K562 (cell line): ENCODE results near the gene ILKAP. TPM values are rescaled to one million over a fixed set of nuclear protein-coding genes. Genes with fewer than 3 reads are reported as not detected.
A peak's percentile ranks its signal among the peaks of the same experiment; 100 is the strongest.

ENCODE experiments used
- ATF7 ChIP-seq: fragments of 450-650 bp; IDR thresholded peaks from 2 replicates; pipeline ENCODE4 v1.7.1; 2014; ENCODE audit warnings: mild to moderate bottlenecking, moderate library complexity
- CLOCK ChIP-seq: fragments of 250-450 bp; sonication (Bioruptor Pico); IDR thresholded peaks from 2 replicates; pipeline ENCODE4 v1.4.0; 2020; ENCODE audit warnings: mild to moderate bottlenecking, moderate library complexity, borderline replicate concordance
- CREM ChIP-seq: IDR thresholded peaks from 2 replicates; pipeline ENCODE4 v1.6.1; 2014; ENCODE audit warnings: antibody characterized with exemption, low read depth
- E2F3 ChIP-seq: fragments of 250-450 bp; sonication (Bioruptor Pico); IDR thresholded peaks from 2 replicates; pipeline ENCODE4 v1.4.0; 2020; ENCODE audit warnings: mild to moderate bottlenecking
- FOXP4 ChIP-seq: sonication (generic); formaldehyde crosslinking; IDR thresholded peaks from 2 replicates; pipeline ENCODE4 v1.8.0; 2022; ENCODE audit warnings: mild to moderate bottlenecking, missing genetic modification reagents, borderline replicate concordance
- NCOA4 ChIP-seq: fragments of 450-650 bp; IDR thresholded peaks from 2 replicates; pipeline ENCODE4 v1.6.1; 2018; ENCODE audit warnings: mild to moderate bottlenecking; ENCODE audit not compliant: partially characterized antibody
- NR3C1 ChIP-seq: sonication (generic); formaldehyde crosslinking; IDR thresholded peaks from 2 replicates; pipeline ENCODE4 v1.8.1; 2022; ENCODE audit warnings: missing genetic modification reagents
- PML ChIP-seq: IDR thresholded peaks from 2 replicates; pipeline ENCODE4 v1.6.1; 2012; ENCODE audit warnings: low read length, inconsistent platforms
- PTBP1 ChIP-seq: fragments of 200-400 bp; formaldehyde crosslinking; IDR thresholded peaks from 2 replicates; pipeline ENCODE4 v1.6.1; 2017; ENCODE audit warnings: low read depth, low read length
- RBM34 ChIP-seq: fragments of 200-400 bp; formaldehyde crosslinking; IDR thresholded peaks from 2 replicates; pipeline ENCODE4 v1.6.1; 2018; ENCODE audit warnings: low read length, borderline replicate concordance; ENCODE audit not compliant: insufficient read depth
- SPI1 ChIP-seq: IDR thresholded peaks from 2 replicates; pipeline ENCODE4 v1.6.1; 2011; ENCODE audit warnings: low read depth, low read length, control low read depth, borderline replicate concordance
- TBL1XR1 ChIP-seq, 2 experiments: IDR thresholded peaks; 2 replicates each; pipeline ENCODE4 v1.6.1; 2012; ENCODE audit warnings: improper control_type of control experiment in 2 of 2, low read length in 2 of 2, mild to moderate bottlenecking in 1 of 2
- ZNF174 ChIP-seq: fragments of 250-450 bp; sonication (Bioruptor Pico); IDR thresholded peaks from 2 replicates; pipeline ENCODE4 v1.4.0; 2020; ENCODE audit warnings: mild to moderate bottlenecking
- ZNF444 ChIP-seq: fragments of 250-450 bp; sonication (Bioruptor Pico); IDR thresholded peaks from 2 replicates; pipeline ENCODE4 v1.4.0; 2020; ENCODE audit warnings: mild to moderate bottlenecking, moderate library complexity
- ZNF586 ChIP-seq: fragments of 450-650 bp; formaldehyde crosslinking; conservative IDR thresholded peaks from 2 replicates; pipeline ENCODE4 v1.4.0; 2020; ENCODE audit warnings: mild to moderate bottlenecking, moderate library complexity
- ZSCAN29 ChIP-seq: fragments of 450-650 bp; IDR thresholded peaks from 2 replicates; pipeline ENCODE4 v1.6.1; 2017
- polyA plus RNA-seq, 8 experiments: library from polyadenylated mRNA; depleted of rRNA in 4 of 8; stranded (reverse) in 5 of 8; unstranded in 3 of 8; fragments of >200 nt; fragmentation: Nextera tagmentation in 2 of 8; fragmentation: Illumina TruSeq in 1 of 8; extraction: Ambion mirVana in 2 of 8; extraction: Trizol in 1 of 8; gene quantifications; 2 replicates each; pipeline versions ENCODE4 v1.2.1 to v1.2.3, GENCODE V29; 2011 to 2014; ENCODE audit warnings: inconsistent platforms in 1 of 8, missing spikeins in 1 of 8
- total RNA-seq, 7 experiments: library from RNA; depleted of rRNA in 6 of 7; stranded (reverse); fragments of >200 nt in 6 of 7; fragmentation: Illumina TruSeq in 2 of 7; extraction: Trizol in 2 of 7; gene quantifications; 2 replicates each; pipeline versions ENCODE4 v1.2.1 to v1.2.3, GENCODE V29; 2011 to 2021; ENCODE audit warnings: low replicate concordance in 1 of 7
- TF ChIP-seq, protein P1 (sequence below): fragments of 250-450 bp; sonication (Bioruptor Pico); IDR thresholded peaks from 2 replicates; pipeline ENCODE4 v1.8.0; 2021; ENCODE audit warnings: mild to moderate bottlenecking, moderate library complexity
- TF ChIP-seq, protein P2 (sequence below): sonication (generic); formaldehyde crosslinking; IDR thresholded peaks from 2 replicates; pipeline ENCODE4 v1.8.0; 2023; ENCODE audit warnings: missing genetic modification reagents, mild to moderate bottlenecking, borderline replicate concordance

Gene ILKAP
- total and polyA plus RNA-seq, 9 of the 15 experiments (the other 6 are each of a cell fraction or from before 2014, with no cell fraction given), result 3.1 to 43.9 (median 20.7) TPM

- no peak for TF ChIP-seq NR3C1 (CRISPR knock-in tag)
- TF ChIP-seq, protein P1, sequence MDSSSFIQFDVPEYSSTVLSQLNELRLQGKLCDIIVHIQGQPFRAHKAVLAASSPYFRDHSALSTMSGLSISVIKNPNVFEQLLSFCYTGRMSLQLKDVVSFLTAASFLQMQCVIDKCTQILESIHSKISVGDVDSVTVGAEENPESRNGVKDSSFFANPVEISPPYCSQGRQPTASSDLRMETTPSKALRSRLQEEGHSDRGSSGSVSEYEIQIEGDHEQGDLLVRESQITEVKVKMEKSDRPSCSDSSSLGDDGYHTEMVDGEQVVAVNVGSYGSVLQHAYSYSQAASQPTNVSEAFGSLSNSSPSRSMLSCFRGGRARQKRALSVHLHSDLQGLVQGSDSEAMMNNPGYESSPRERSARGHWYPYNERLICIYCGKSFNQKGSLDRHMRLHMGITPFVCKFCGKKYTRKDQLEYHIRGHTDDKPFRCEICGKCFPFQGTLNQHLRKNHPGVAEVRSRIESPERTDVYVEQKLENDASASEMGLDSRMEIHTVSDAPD (CRISPR knock-in tag), result no peak
- TF ChIP-seq CLOCK (CRISPR knock-in tag), result no peak
- TF ChIP-seq E2F3, result peak; percentile 50; the same call in 1 of the 2 replicates
- no peak for TF ChIP-seq PTBP1
- TF ChIP-seq SPI1, result no peak
- no peak for TF ChIP-seq NCOA4
- TF ChIP-seq ZNF586 (CRISPR knock-in tag), result no peak
- TF ChIP-seq CREM, result peak; percentile 41; the same call in 1 of the 2 replicates
- TF ChIP-seq ZSCAN29, result no peak
- TF ChIP-seq ATF7, result no peak
- no peak for TF ChIP-seq ZNF444 (CRISPR knock-in tag)
- TF ChIP-seq, protein P2, sequence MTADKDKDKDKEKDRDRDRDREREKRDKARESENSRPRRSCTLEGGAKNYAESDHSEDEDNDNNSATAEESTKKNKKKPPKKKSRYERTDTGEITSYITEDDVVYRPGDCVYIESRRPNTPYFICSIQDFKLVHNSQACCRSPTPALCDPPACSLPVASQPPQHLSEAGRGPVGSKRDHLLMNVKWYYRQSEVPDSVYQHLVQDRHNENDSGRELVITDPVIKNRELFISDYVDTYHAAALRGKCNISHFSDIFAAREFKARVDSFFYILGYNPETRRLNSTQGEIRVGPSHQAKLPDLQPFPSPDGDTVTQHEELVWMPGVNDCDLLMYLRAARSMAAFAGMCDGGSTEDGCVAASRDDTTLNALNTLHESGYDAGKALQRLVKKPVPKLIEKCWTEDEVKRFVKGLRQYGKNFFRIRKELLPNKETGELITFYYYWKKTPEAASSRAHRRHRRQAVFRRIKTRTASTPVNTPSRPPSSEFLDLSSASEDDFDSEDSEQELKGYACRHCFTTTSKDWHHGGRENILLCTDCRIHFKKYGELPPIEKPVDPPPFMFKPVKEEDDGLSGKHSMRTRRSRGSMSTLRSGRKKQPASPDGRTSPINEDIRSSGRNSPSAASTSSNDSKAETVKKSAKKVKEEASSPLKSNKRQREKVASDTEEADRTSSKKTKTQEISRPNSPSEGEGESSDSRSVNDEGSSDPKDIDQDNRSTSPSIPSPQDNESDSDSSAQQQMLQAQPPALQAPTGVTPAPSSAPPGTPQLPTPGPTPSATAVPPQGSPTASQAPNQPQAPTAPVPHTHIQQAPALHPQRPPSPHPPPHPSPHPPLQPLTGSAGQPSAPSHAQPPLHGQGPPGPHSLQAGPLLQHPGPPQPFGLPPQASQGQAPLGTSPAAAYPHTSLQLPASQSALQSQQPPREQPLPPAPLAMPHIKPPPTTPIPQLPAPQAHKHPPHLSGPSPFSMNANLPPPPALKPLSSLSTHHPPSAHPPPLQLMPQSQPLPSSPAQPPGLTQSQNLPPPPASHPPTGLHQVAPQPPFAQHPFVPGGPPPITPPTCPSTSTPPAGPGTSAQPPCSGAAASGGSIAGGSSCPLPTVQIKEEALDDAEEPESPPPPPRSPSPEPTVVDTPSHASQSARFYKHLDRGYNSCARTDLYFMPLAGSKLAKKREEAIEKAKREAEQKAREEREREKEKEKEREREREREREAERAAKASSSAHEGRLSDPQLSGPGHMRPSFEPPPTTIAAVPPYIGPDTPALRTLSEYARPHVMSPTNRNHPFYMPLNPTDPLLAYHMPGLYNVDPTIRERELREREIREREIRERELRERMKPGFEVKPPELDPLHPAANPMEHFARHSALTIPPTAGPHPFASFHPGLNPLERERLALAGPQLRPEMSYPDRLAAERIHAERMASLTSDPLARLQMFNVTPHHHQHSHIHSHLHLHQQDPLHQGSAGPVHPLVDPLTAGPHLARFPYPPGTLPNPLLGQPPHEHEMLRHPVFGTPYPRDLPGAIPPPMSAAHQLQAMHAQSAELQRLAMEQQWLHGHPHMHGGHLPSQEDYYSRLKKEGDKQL (CRISPR knock-in tag), result no peak
- TF ChIP-seq PML, result no peak
- TF ChIP-seq RBM34, result no peak
- no peak for TF ChIP-seq TBL1XR1 (IDR thresholded peaks at IDR 0.05; ENCODE audit: low read length in 2 of 2)
- no peak for TF ChIP-seq ZNF174 (CRISPR knock-in tag)
- TF ChIP-seq FOXP4, result no peak
These were observed 27.8 kb upstream of the ILKAP start (continued) for GRCh38 chr2:238231251-238231793.
